Activated T-cell treated with anti-CD3 and anti-CD28 coated beads, Interleukin-2, amount 50 U/mL, for 24 hours (primary cell): ENCODE measurements around the gene PDLIM7.

Experiments used
- DNase-seq: peaks from one replicate; pipeline ENCODE4 v3.0.0-alpha.2; 2020
- H3K27ac Mint-ChIP-seq: 2 replicates; pipeline ENCODE4 v1.8.0; 2020; ENCODE audit warnings: mild to moderate bottlenecking, mixed read lengths
- H3K27me3 Mint-ChIP-seq: 2 replicates; pipeline ENCODE4 v1.8.0; 2020; ENCODE audit warnings: mixed read lengths
- H3K36me3 Mint-ChIP-seq: 2 replicates; pipeline ENCODE4 v1.8.0; 2020; ENCODE audit warnings: low read depth, mixed read lengths
- H3K4me1 Mint-ChIP-seq: 2 replicates; pipeline ENCODE4 v1.8.0; 2020; ENCODE audit warnings: low read depth, mixed read lengths
- H3K4me3 Mint-ChIP-seq: 2 replicates; pipeline ENCODE4 v1.8.0; 2020; ENCODE audit warnings: mild to moderate bottlenecking, moderate library complexity, mixed read lengths
- H3K9me3 Mint-ChIP-seq: 2 replicates; pipeline ENCODE4 v1.8.0; 2020; ENCODE audit warnings: mixed read lengths

The PDLIM7 gene

DNA sequence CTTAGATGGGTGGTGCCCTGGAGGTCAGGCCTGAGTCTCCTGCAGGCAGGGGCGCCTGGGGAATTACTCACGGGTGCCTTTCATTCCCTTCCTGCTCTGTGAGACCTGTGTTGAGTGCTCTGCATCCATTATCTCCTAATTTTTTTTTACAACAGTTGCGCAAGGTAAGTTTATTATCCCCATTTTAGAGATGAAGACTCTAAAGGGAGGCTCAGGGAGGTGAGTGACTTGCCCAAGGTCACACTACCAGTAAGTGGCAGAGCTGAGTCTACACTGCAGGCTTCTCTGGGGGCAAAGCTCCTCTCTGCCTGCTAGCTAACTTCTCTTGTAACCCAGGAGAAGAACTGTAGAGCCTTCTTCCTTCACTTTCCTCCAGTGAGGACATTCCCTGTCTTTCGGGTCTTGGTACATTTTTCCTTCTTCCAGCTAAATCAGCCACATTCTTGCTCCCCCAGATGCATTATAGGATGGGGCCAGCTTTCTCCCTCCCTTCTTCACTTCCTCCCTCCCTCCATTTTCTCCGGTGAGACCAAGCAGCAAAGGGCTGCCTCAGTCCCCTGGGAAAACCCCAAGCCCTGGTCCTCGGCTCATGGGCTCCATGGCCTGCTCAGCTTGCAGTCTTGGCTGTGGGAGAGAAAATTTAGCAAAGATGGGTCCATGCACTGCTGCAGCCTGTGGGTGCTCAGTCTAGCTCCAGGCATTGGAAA lies 49.0 kb downstream of the PDLIM7 start:
- Mint-ChIP-seq H3K27me3 (no peaks in the 10 kb centered on the region), H3K27ac (peak overlapping the region; percentile 73), H3K4me3 (peak overlapping the region; percentile 60), H3K36me3 (peaks cover 8% of the 10 kb centered on the region), H3K9me3 (no peaks in the 10 kb centered on the region), H3K4me1 (peaks cover 58% of the 10 kb centered on the region)
- peak; percentile 30 for DNase-seq

DNA sequence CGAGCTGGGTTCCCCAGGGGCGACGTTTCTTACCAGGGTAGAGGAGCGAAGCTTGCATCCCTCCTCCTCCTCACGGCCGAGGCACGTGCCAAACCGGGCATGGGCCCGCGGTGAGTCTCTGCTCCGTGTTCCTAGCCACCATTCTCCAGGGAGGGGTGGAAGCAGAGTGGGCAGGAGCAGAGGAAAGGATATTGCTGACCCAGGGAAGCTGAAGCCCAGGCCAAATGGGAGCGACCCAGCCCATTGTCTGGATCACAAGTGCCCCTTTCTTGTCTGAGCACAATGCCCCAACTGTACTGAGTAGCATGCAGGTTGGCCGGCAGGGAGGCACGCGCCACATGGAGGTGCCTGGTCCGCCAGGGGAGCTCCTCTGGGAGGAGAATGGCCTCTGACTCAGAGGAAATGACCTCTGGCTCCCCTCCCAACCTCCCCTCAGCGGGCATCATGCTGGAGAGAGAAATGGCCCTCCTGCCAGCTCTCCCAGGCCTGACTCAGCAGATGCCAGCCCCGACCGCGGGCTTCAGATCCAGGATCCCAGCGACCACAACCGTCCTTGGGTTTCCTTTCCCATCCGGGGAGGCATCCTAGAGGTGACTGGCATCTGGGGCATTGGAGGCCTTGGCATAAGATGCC lies 49.7 kb downstream of the PDLIM7 start:
- no peaks in the 10 kb centered on the region for H3K27me3 Mint-ChIP-seq
- peak; percentile 66 for DNase-seq
- no peaks in the 10 kb centered on the region for H3K9me3 Mint-ChIP-seq
- H3K27ac Mint-ChIP-seq: peak overlapping the region; percentile 73
- peaks cover 13% of the 10 kb centered on the region for H3K36me3 Mint-ChIP-seq
- H3K4me3 Mint-ChIP-seq: peak overlapping the region; percentile 60
- peaks cover 57% of the 10 kb centered on the region for H3K4me1 Mint-ChIP-seq

DNA sequence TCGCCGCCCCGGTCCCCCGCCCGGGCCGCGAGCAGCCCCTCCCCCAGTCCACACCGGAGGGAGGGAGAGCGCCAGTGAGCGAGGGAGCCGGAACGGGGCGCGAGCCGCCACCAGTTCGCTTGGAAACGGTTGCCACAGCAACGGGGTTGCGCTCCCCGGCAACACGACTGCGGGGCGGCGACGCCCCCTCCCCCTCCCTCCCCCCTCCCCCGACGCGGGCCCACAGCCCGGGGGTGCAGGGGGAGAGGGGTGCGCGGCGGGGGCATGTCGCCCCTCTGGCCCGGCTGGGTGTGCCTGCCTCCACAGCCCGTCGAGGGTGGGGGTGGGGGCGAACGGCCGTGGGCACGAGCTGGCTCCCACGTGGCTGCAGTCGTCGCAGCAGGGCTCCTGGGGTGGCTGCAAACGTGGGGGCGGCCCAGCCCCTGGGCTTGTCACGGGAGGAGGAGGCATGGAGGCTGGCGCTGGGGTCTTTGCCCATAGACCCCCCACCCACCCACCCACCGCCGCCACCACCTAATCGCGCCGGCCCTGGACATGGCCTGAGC lies 50.3 kb downstream of the PDLIM7 start:
- no peaks in the 10 kb centered on the region for H3K9me3 Mint-ChIP-seq
- peaks cover 61% of the 10 kb centered on the region for H3K4me1 Mint-ChIP-seq
- H3K27me3 Mint-ChIP-seq: no peaks in the 10 kb centered on the region
- peaks cover 19% of the 10 kb centered on the region for H3K36me3 Mint-ChIP-seq
- peak overlapping the region; percentile 26 for H3K27ac Mint-ChIP-seq
- peak overlapping the region; percentile 60 for H3K4me3 Mint-ChIP-seq
- DNase-seq: peak; percentile 79

- Mint-ChIP-seq H3K27me3 (no peaks in the 10 kb centered on the region), H3K27ac (peak within 1 kb of the TSS; percentile 91), H3K4me3 (peak within 1 kb of the TSS; percentile 70), H3K9me3 (no peaks in the 10 kb centered on the region), H3K36me3 (peaks cover 26% of the 10 kb centered on the region), H3K4me1 (peaks cover 62% of the 10 kb centered on the region)
- peak; percentile 86 for DNase-seq
Observed at GRCh38 chr5:177446200-177447065, 51.0 kb downstream of the PDLIM7 start, which contains the start of gene PRR7. Gene PRR7 (plus strand): TSS chr5:177446814. CDS start chr5:177455068, 8,254 bp downstream.

DNA sequence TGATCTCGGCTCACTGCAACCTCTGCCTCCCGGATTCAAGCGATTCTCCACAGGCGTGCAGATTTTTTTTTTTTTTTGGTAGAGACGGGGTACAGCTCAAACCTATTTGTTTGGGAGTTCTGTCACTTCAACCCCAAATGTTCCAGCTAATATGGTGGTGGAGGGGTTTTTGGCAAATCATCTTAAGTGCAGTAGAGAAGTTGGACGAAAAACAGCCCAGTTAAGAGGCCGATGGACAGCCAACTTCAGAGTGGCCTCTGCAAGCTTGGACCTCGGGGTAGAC lies 51.5 kb downstream of the PDLIM7 start:
- H3K4me1 Mint-ChIP-seq: peaks cover 64% of the 10 kb centered on the region

GRCh38 chr5:177445052-177445916 lies 52.1 kb downstream of the PDLIM7 start:
- H3K9me3 Mint-ChIP-seq: no peaks in the 10 kb centered on the region
- H3K27ac Mint-ChIP-seq: peak overlapping the region; percentile 91
- H3K4me3 Mint-ChIP-seq: peak overlapping the region; percentile 70
- peak; percentile 56 for DNase-seq
- H3K27me3 Mint-ChIP-seq: no peaks in the 10 kb centered on the region
- H3K4me1 Mint-ChIP-seq: peaks cover 67% of the 10 kb centered on the region
- peaks cover 36% of the 10 kb centered on the region for H3K36me3 Mint-ChIP-seq

More for the DNA sequence above, 51.5 kb downstream of the PDLIM7 start:
- Mint-ChIP-seq H3K27ac (peak overlapping the region; percentile 91), H3K36me3 (peaks cover 31% of the 10 kb centered on the region), H3K27me3 (no peaks in the 10 kb centered on the region), H3K9me3 (no peaks in the 10 kb centered on the region), H3K4me3 (peak overlapping the region; percentile 70)
- no peak for DNase-seq

- H3K4me3 Mint-ChIP-seq: peak overlapping the region; percentile 23
- no peaks in the 10 kb centered on the region for H3K9me3 Mint-ChIP-seq
- DNase-seq: peak; percentile 56
- peaks cover 45% of the 10 kb centered on the region for H3K36me3 Mint-ChIP-seq
- H3K27me3 Mint-ChIP-seq: no peaks in the 10 kb centered on the region
- peaks cover 76% of the 10 kb centered on the region for H3K4me1 Mint-ChIP-seq
- H3K27ac Mint-ChIP-seq: peak overlapping the region; percentile 91
Observed at GRCh38 chr5:177444106-177445051, 53.0 kb downstream of the PDLIM7 start.

- H3K4me1 Mint-ChIP-seq: peaks cover 78% of the 10 kb centered on the region
- H3K36me3 Mint-ChIP-seq: peaks cover 56% of the 10 kb centered on the region
- H3K4me3 Mint-ChIP-seq: no peak overlapping the region
- H3K27me3 Mint-ChIP-seq: no peaks in the 10 kb centered on the region
- H3K27ac Mint-ChIP-seq: peak overlapping the region; percentile 50
- no peaks in the 10 kb centered on the region for H3K9me3 Mint-ChIP-seq
- peak; percentile 48 for DNase-seq
Observed at GRCh38 chr5:177443144-177443983, 54.0 kb downstream of the PDLIM7 start.

DNA sequence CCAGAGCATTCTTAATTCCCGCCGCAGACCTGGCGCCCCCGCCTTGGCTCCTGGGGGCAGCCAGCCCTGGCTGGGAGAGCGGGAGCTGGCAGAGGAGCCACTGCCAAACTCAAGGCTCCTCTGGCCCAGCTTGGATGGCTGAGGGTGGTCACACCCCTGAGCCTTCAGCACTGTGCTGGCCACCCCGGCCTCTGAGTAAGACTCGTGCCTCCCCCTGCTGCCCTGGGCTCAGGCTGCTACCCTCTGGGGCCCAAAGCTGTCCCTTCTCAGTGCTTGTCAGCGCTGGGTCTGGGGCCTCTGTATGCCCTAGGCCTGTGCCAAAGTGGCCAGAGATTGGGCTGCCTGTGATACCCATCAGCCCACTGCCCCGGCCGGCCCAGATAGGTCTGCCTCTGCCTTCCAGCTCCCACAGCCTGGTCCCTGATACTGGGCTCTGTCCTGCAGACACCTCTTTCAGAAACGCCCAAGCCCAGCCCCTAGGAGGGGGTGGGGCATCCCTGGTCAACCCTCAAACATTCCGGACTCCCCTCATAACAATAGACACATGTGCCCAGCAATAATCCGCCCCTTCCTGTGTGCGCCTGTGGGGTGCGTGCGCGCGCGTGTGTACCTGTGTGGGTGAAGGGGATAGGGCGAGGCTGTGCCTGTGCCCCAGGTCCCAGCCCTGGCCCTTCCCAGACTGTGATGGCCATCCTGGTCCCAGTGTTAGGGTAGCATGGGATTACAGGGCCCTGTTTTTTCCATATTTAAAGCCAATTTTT lies 55.2 kb downstream of the PDLIM7 start:
- peaks cover 79% of the 10 kb centered on the region for H3K4me1 Mint-ChIP-seq
- DNase-seq: peak; percentile 35
- H3K27ac Mint-ChIP-seq: peak overlapping the region; percentile 73
- no peaks in the 10 kb centered on the region for H3K9me3 Mint-ChIP-seq
- no peaks in the 10 kb centered on the region for H3K27me3 Mint-ChIP-seq
- peaks cover 67% of the 10 kb centered on the region for H3K36me3 Mint-ChIP-seq
- no peak overlapping the region for H3K4me3 Mint-ChIP-seq

DNA sequence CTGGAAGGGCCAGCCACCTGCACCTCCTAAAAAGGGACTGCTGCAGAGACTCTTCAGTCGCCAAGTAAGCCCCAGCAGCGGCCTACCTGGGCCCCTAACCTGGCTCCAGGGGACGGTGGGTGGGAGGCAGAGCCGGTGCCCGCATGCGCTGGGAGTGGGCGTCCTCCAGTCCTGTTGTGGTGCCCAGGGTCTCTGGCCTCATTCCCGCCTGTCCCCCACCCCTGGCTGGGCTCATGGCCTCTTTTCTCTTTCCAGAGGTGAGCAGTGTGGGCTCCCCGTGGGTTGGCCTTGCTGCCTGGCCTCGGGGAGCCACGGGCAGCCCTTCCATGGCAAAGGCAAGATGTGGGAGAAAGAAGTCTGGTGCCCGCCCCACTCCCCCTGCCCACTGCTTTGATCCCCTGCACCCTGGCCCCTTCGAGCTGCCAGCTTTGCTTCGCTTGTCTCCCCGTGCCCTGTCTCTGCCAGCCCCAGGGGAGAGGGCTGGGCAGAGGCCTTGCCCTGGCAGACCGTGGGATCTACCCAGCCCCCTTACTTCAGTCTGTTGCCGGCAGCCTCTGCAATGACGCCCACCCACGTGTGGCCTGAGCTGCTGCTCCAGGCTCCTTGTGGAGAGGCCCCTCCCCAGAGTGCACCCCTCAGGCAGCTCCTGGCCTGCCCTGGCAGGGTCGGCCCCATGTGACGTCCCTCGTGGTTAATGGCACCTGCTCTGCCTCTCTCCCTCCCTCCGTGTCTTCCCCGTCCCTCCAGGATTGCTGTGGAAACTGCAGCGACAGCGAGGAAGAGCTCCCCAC lies 56.2 kb downstream of the PDLIM7 start:
- Mint-ChIP-seq H3K4me1 (peaks cover 83% of the 10 kb centered on the region), H3K27ac (peak overlapping the region; percentile 73), H3K27me3 (no peaks in the 10 kb centered on the region), H3K4me3 (no peak overlapping the region), H3K9me3 (no peaks in the 10 kb centered on the region), H3K36me3 (peaks cover 77% of the 10 kb centered on the region)
- DNase-seq: peak; percentile 35

DNA sequence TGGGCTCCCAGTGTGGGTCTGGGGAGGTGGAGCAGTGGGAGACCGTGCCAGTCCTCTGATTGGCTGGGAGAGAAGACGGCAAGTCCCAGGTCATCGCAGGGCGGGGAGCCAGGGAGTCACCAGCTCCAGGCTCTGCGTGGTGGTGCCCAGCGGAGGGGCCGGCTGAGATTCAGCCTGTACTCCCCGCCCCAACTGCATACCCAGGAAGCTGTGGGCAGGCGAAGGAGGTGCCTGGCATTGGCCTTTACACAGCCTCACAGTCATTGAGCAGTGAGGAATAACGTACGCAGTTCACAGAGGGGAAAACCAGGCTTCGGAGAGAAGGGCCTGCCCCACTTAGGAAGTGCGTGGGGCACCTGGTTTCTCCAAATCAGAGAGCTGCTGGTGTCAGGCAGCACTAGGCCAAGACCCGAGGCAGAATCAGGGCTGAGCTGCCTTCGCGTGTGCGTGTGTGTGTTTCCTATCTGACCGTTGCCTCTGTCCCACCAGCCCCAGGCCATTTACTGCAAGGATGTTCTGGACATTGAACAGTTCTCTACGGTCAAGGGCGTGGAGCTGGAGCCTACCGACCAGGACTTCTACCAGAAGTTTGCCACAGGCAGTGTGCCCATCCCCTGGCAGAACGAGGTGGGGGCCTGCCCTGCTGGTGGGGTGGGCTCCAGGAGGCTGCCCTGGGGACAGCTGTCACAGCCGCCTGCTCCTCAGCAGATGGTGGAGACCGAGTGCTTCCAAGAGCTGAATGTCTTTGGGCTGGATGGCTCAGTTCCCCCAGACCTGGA lies 57.0 kb downstream of the PDLIM7 start:
- no peaks in the 10 kb centered on the region for H3K9me3 Mint-ChIP-seq
- no peaks in the 10 kb centered on the region for H3K27me3 Mint-ChIP-seq
- peaks cover 84% of the 10 kb centered on the region for H3K36me3 Mint-ChIP-seq
- peaks cover 81% of the 10 kb centered on the region for H3K4me1 Mint-ChIP-seq
- H3K27ac Mint-ChIP-seq: peak overlapping the region; percentile 88
- H3K4me3 Mint-ChIP-seq: no peak overlapping the region
- DNase-seq: peak; percentile 66
